NCI-H187 (cell line): ENCODE data around the gene ADH1B.
"Not testable (repeated sequence)": the region's sequence is repeated elsewhere in the genome, so short reads cannot be mapped to it uniquely, and the experiment has no call there.

ENCODE experiments used
- DNase-seq, 2 experiments: peaks; one replicate each; lab custom pipeline; 2025; lab: John Stamatoyannopoulos, UW

Gene ADH1B

GRCh38 chr4:99321241-99322191 is at the start of gene ADH1B:
Gene ADH1B (minus strand): TSS chr4:99321401. CDS start chr4:99321331, 70 bp downstream.
- no peak for DNase-seq

- not testable (repeated sequence) for DNase-seq
These were observed 46.6 kb upstream of the ADH1B start for GRCh38 chr4:99367817-99368216.

- no peak for DNase-seq
These were observed 45.3 kb upstream of the ADH1B start for GRCh38 chr4:99366491-99366890.

- DNase-seq: no peak
These were observed 41.6 kb upstream of the ADH1B start for GRCh38 chr4:99362768-99363167.

- no peak for DNase-seq
These were observed 40.7 kb upstream of the ADH1B start for GRCh38 chr4:99361899-99362275.

- no peak for DNase-seq
These were observed 40.2 kb upstream of the ADH1B start for GRCh38 chr4:99361268-99361898.

- no peak for DNase-seq
These were observed 38.4 kb upstream of the ADH1B start for GRCh38 chr4:99359480-99360204.

- no peak for DNase-seq
These were observed 36.7 kb upstream of the ADH1B start for GRCh38 chr4:99357948-99358347.

GRCh38 chr4:99356992-99357391 is 35.8 kb upstream of the ADH1B start:
- DNase-seq: no peak

- not testable (repeated sequence) for DNase-seq
These were observed 34.9 kb upstream of the ADH1B start for GRCh38 chr4:99356149-99356548.

GRCh38 chr4:99352602-99353537 is 31.7 kb upstream of the ADH1B start, which contains the start of gene ADH1C:
Gene ADH1C (minus strand): TSS chr4:99352746. CDS start chr4:99352675, 71 bp downstream.
- no peak for DNase-seq

- no peak for DNase-seq
These were observed 30.3 kb upstream of the ADH1B start for GRCh38 chr4:99351487-99351886.

- DNase-seq: no peak
These were observed 28.1 kb upstream of the ADH1B start for GRCh38 chr4:99349338-99349737.

- not testable (repeated sequence) for DNase-seq
These were observed 21.4 kb upstream of the ADH1B start for GRCh38 chr4:99342624-99343023.

- no peak for DNase-seq
These were observed 20.2 kb upstream of the ADH1B start for GRCh38 chr4:99341426-99341825.

- DNase-seq: no peak
These were observed 18.0 kb upstream of the ADH1B start for GRCh38 chr4:99339172-99339571.

- DNase-seq: no peak
These were observed 15.4 kb upstream of the ADH1B start for GRCh38 chr4:99336553-99336952.

GRCh38 chr4:99334880-99335279 is 13.7 kb upstream of the ADH1B start:
- DNase-seq: no peak

- no peak for DNase-seq
These were observed 9.4 kb upstream of the ADH1B start for GRCh38 chr4:99330648-99331047.

- DNase-seq: no peak
These were observed 8.7 kb upstream of the ADH1B start for GRCh38 chr4:99329876-99330275.

GRCh38 chr4:99324979-99325378 is 3.8 kb upstream of the ADH1B start:
- no peak for DNase-seq
